SK-N-SH (cell line): ENCODE data around the gene MED29.

Experiments used
- CTCF ChIP-seq: fragments of 200-600 bp; sonication (generic); IDR thresholded peaks from 2 replicates; pipeline ENCODE4 v1.6.1; 2017; ENCODE audit warnings: antibody characterized with exemption, mild to moderate bottlenecking, moderate library complexity
- EP300 ChIP-seq, 2 experiments: IDR thresholded peaks; 2 replicates each; pipeline versions ENCODE4 v1.4.0 to v1.6.1; 2012; ENCODE audit warnings: borderline replicate concordance in 1 of 2, low read depth in 1 of 2, low read length in 1 of 2
- FOXM1 ChIP-seq: IDR thresholded peaks from 2 replicates; pipeline ENCODE4 v1.4.0; 2012; ENCODE audit warnings: low read depth, mild to moderate bottlenecking
- MXI1 ChIP-seq: IDR thresholded peaks from 2 replicates; pipeline ENCODE4 v1.6.1; 2012; ENCODE audit warnings: mild to moderate bottlenecking, low read depth, low read length, improper control_type of control experiment

- no peak for TF ChIP-seq CTCF
- TF ChIP-seq FOXM1, result no peak
- TF ChIP-seq MXI1, result no peak
- no peak for TF ChIP-seq EP300 (IDR thresholded peaks at IDR 0.05; ENCODE audit: borderline replicate concordance in 1 of 2, low read depth in 1 of 2, low read length in 1 of 2)
These were observed 43.2 kb downstream of the MED29 start for GRCh38 chr19:39434123-39435076.
